HepG2 (cell line): Measurements from ENCODE around the gene APOC4. TPM values are rescaled to one million over a fixed set of nuclear protein-coding genes. Genes with fewer than 3 reads are reported as not detected.
A peak's percentile ranks its signal among the peaks of the same experiment; 100 is the strongest.

ENCODE experiments used
- ARNT2 ChIP-seq: sonication (generic); formaldehyde crosslinking; IDR thresholded peaks from 2 replicates; pipeline ENCODE4 v1.8.0; 2022; ENCODE audit warnings: mild to moderate bottlenecking, low read depth, missing genetic modification reagents, moderate library complexity
- ASH2L ChIP-seq: fragments of 300-600, 200-600 bp; sonication (generic); IDR thresholded peaks from 2 replicates; pipeline ENCODE4 v1.7.0; 2017; ENCODE audit warnings: low read depth, mild to moderate bottlenecking, moderate library complexity, mixed read lengths, low read length; ENCODE audit not compliant: insufficient read length
- BHLHE40 ChIP-seq: IDR thresholded peaks from 2 replicates; pipeline ENCODE4 v1.6.1; 2011; ENCODE audit warnings: low read length, improper control_type of control experiment
- DMAP1 ChIP-seq: IDR thresholded peaks from 2 replicates; pipeline ENCODE4 v1.6.1; 2016
- GLI4 ChIP-seq: sonication (generic); formaldehyde crosslinking; IDR thresholded peaks from 2 replicates; pipeline ENCODE4 v1.5.1; 2020; ENCODE audit warnings: missing genetic modification reagents, mild to moderate bottlenecking, moderate library complexity, borderline replicate concordance
- HOXA9 ChIP-seq: sonication (generic); formaldehyde crosslinking; IDR thresholded peaks from 2 replicates; pipeline ENCODE4 v1.8.1; 2022; ENCODE audit warnings: missing genetic modification reagents, mild to moderate bottlenecking, moderate library complexity, borderline replicate concordance
- JUN ChIP-seq: sonication (generic); formaldehyde crosslinking; IDR thresholded peaks from 2 replicates; pipeline ENCODE4 v1.4.0; 2020; ENCODE audit warnings: mild to moderate bottlenecking, missing genetic modification reagents
- MIER2 ChIP-seq: IDR thresholded peaks from 2 replicates; pipeline ENCODE4 v1.6.1; 2016; ENCODE audit warnings: missing biosample characterization, missing genetic modification reagents
- POLR2G ChIP-seq: fragments of 200-400 bp; formaldehyde crosslinking; IDR thresholded peaks from 2 replicates; pipeline ENCODE4 v1.6.1; 2018; ENCODE audit warnings: mild to moderate bottlenecking, low read depth, low read length, moderate library complexity
- RBM39 ChIP-seq: fragments of 200-400 bp; formaldehyde crosslinking; IDR thresholded peaks from one replicate; pipeline ENCODE4 v1.6.1; 2018; ENCODE audit warnings: antibody characterized with exemption, mild to moderate bottlenecking, low read depth, low read length; ENCODE audit not compliant: poor library complexity, severe bottlenecking
- RELA ChIP-seq: sonication (generic); formaldehyde crosslinking; IDR thresholded peaks from 2 replicates; pipeline ENCODE4 v1.4.0; 2020; ENCODE audit warnings: missing genetic modification reagents
- RFX1 ChIP-seq: fragments of 450-650 bp; IDR thresholded peaks from 2 replicates; pipeline ENCODE4 v1.6.1; 2017
- STAT5B ChIP-seq: sonication (generic); formaldehyde crosslinking; IDR thresholded peaks from 2 replicates; pipeline ENCODE4 v1.4.0; 2020; ENCODE audit warnings: missing genetic modification reagents
- TP53 ChIP-seq: sonication (generic); formaldehyde crosslinking; conservative IDR thresholded peaks from 2 replicates; pipeline ENCODE4 v1.4.0; 2020; ENCODE audit warnings: missing genetic modification reagents
- ZNF33B ChIP-seq: sonication (generic); formaldehyde crosslinking; IDR thresholded peaks from 2 replicates; pipeline ENCODE4 v1.5.1; 2020; ENCODE audit warnings: mild to moderate bottlenecking, missing genetic modification reagents
- polyA plus RNA-seq, 8 experiments: library from polyadenylated mRNA; depleted of rRNA in 3 of 8; stranded (reverse) in 7 of 8; unstranded in 1 of 8; fragments of >200 nt; fragmentation: Illumina TruSeq in 4 of 8; extraction: Trizol in 4 of 8; gene quantifications; 2 replicates each; pipeline versions ENCODE4 v1.2.1 to v1.2.3, GENCODE V29; 2011 to 2016; ENCODE audit warnings: low read depth in 4 of 8, missing spikeins in 1 of 8, mixed read lengths in 1 of 8; ENCODE audit not compliant: insufficient read depth in 1 of 8
- total RNA-seq, 5 experiments: library from RNA; depleted of rRNA; stranded (reverse); fragments of >200 nt; fragmentation: Illumina TruSeq; extraction: Trizol; gene quantifications; 2 replicates each; pipeline ENCODE4 v1.2.3, GENCODE V29; 2016; ENCODE audit warnings: low read depth in 1 of 5
- TF ChIP-seq, protein P1 (sequence below): IDR thresholded peaks from 2 replicates; pipeline ENCODE4 v1.6.1; 2016; ENCODE audit warnings: low read depth, missing genetic modification reagents, missing compliant biosample characterization
- TF ChIP-seq, protein P2 (sequence below): sonication (generic); formaldehyde crosslinking; IDR thresholded peaks from 2 replicates; pipeline ENCODE4 v1.5.0; 2020; ENCODE audit warnings: mild to moderate bottlenecking, missing genetic modification reagents
- TF ChIP-seq, protein P3 (sequence below): sonication (generic); formaldehyde crosslinking; IDR thresholded peaks from 2 replicates; pipeline ENCODE4 v1.8.0; 2022; ENCODE audit warnings: missing genetic modification reagents, low read depth, mild to moderate bottlenecking, borderline replicate concordance
- TF ChIP-seq, protein P4 (sequence below): IDR thresholded peaks from 2 replicates; pipeline ENCODE4 v1.6.1; 2016
- TF ChIP-seq, protein P5 (sequence below): sonication (generic); formaldehyde crosslinking; IDR thresholded peaks from 2 replicates; pipeline ENCODE4 v1.5.0; 2020; ENCODE audit warnings: missing genetic modification reagents
- TF ChIP-seq, protein P6 (sequence below): sonication (generic); formaldehyde crosslinking; IDR thresholded peaks from 2 replicates; pipeline ENCODE4 v1.8.1; 2023; ENCODE audit warnings: mild to moderate bottlenecking, missing genetic modification reagents, borderline replicate concordance

The APOC4 gene
- total and polyA plus RNA-seq, 2 of the 13 experiments (the other 11 are each of a cell fraction or from before 2014, with no cell fraction given): 0.46 TPM; not detected in 1

DNA sequence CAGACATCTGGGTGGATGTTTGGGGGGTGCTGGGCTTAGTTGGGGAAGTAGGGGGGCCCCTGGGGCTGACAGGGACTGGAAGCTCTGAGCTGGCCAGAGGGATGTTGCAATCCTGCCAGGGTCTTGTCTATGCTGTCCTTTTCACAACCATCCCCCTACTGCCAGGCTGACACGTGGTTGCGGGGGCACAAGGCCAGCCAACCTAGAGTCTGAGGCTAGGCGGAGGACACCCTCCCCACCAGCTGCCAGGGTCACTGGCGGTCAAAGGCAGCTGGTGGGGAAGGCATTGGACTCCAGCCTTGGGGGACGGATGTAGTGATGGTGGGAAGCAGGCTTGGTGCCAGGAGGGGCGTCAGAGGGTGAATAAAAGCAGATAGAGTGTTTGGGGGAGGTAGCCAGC lies 29.2 kb upstream of the APOC4 start (continued):
- TF ChIP-seq, protein P1, sequence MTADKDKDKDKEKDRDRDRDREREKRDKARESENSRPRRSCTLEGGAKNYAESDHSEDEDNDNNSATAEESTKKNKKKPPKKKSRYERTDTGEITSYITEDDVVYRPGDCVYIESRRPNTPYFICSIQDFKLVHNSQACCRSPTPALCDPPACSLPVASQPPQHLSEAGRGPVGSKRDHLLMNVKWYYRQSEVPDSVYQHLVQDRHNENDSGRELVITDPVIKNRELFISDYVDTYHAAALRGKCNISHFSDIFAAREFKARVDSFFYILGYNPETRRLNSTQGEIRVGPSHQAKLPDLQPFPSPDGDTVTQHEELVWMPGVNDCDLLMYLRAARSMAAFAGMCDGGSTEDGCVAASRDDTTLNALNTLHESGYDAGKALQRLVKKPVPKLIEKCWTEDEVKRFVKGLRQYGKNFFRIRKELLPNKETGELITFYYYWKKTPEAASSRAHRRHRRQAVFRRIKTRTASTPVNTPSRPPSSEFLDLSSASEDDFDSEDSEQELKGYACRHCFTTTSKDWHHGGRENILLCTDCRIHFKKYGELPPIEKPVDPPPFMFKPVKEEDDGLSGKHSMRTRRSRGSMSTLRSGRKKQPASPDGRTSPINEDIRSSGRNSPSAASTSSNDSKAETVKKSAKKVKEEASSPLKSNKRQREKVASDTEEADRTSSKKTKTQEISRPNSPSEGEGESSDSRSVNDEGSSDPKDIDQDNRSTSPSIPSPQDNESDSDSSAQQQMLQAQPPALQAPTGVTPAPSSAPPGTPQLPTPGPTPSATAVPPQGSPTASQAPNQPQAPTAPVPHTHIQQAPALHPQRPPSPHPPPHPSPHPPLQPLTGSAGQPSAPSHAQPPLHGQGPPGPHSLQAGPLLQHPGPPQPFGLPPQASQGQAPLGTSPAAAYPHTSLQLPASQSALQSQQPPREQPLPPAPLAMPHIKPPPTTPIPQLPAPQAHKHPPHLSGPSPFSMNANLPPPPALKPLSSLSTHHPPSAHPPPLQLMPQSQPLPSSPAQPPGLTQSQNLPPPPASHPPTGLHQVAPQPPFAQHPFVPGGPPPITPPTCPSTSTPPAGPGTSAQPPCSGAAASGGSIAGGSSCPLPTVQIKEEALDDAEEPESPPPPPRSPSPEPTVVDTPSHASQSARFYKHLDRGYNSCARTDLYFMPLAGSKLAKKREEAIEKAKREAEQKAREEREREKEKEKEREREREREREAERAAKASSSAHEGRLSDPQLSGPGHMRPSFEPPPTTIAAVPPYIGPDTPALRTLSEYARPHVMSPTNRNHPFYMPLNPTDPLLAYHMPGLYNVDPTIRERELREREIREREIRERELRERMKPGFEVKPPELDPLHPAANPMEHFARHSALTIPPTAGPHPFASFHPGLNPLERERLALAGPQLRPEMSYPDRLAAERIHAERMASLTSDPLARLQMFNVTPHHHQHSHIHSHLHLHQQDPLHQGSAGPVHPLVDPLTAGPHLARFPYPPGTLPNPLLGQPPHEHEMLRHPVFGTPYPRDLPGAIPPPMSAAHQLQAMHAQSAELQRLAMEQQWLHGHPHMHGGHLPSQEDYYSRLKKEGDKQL (CRISPR knock-in tag): 0 out of 2 replicates have a peak, but pooled peaks have one; percentile 44
- TF ChIP-seq MIER2 (no peak), RELA (CRISPR knock-in tag) (no peak), ASH2L (no peak), GLI4 (CRISPR knock-in tag) (no peak), BHLHE40 (no peak), JUN (CRISPR knock-in tag) (no peak), TP53 (CRISPR knock-in tag) (no peak), POLR2G (no peak), RBM39 (no peak), ZNF33B (CRISPR knock-in tag) (no peak), ARNT2 (CRISPR knock-in tag) (no peak), STAT5B (CRISPR knock-in tag) (no peak), RFX1 (no peak), DMAP1 (peak; percentile 75), HOXA9 (CRISPR knock-in tag) (0 out of 2 replicates have a peak, but pooled peaks have one; percentile 51)
- TF ChIP-seq, protein P2, sequence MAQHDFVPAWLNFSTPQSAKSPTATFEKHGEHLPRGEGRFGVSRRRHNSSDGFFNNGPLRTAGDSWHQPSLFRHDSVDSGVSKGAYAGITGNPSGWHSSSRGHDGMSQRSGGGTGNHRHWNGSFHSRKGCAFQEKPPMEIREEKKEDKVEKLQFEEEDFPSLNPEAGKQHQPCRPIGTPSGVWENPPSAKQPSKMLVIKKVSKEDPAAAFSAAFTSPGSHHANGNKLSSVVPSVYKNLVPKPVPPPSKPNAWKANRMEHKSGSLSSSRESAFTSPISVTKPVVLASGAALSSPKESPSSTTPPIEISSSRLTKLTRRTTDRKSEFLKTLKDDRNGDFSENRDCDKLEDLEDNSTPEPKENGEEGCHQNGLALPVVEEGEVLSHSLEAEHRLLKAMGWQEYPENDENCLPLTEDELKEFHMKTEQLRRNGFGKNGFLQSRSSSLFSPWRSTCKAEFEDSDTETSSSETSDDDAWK (CRISPR knock-in tag): no peak
- TF ChIP-seq, protein P3, sequence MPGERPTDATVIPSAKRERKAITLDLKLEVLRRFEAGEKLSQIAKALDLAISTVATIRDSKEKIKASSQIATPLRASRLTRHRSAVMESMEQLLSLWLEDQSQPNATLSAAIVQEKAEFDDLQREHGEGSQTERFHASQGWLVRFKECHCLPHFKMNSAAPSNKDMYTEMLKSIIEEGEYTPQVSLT (CRISPR knock-in tag): no peak
- TF ChIP-seq, protein P4, sequence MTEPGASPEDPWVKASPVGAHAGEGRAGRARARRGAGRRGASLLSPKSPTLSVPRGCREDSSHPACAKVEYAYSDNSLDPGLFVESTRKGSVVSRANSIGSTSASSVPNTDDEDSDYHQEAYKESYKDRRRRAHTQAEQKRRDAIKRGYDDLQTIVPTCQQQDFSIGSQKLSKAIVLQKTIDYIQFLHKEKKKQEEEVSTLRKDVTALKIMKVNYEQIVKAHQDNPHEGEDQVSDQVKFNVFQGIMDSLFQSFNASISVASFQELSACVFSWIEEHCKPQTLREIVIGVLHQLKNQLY (CRISPR knock-in tag): peak; percentile 82; the same call in 1 of the 2 replicates
- TF ChIP-seq, protein P5, sequence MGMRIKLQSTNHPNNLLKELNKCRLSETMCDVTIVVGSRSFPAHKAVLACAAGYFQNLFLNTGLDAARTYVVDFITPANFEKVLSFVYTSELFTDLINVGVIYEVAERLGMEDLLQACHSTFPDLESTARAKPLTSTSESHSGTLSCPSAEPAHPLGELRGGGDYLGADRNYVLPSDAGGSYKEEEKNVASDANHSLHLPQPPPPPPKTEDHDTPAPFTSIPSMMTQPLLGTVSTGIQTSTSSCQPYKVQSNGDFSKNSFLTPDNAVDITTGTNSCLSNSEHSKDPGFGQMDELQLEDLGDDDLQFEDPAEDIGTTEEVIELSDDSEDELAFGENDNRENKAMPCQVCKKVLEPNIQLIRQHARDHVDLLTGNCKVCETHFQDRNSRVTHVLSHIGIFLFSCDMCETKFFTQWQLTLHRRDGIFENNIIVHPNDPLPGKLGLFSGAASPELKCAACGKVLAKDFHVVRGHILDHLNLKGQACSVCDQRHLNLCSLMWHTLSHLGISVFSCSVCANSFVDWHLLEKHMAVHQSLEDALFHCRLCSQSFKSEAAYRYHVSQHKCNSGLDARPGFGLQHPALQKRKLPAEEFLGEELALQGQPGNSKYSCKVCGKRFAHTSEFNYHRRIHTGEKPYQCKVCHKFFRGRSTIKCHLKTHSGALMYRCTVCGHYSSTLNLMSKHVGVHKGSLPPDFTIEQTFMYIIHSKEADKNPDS: no peak
- TF ChIP-seq, protein P6, sequence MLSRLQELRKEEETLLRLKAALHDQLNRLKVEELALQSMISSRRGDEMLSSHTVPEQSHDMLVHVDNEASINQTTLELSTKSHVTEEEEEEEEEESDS (CRISPR knock-in tag): no peak
